Uterus (tissue), 2 donors: ENCODE data around the gene TDRD15.

ENCODE experiments used
- POLR2A ChIP-seq, 2 donors: fragments of 450-650 bp; IDR thresholded peaks; one replicate each; pipeline ENCODE4 v1.6.1; 2016; ENCODE audit warnings: antibody characterized with exemption in 2 of 2, mild to moderate bottlenecking in 1 of 2, moderate library complexity in 1 of 2
- TF ChIP-seq, protein P1 (sequence below), 4 experiments: fragments of 200-600 bp in 2 of 4; fragments of 450-650 bp in 2 of 4; sonication (generic) in 2 of 4; IDR thresholded peaks; one replicate each; pipeline ENCODE4 v1.5.1; 2016 to 2019; ENCODE audit warnings: antibody characterized with exemption in 4 of 4, mild to moderate bottlenecking in 2 of 4, moderate library complexity in 1 of 4

- TF ChIP-seq, protein P1, sequence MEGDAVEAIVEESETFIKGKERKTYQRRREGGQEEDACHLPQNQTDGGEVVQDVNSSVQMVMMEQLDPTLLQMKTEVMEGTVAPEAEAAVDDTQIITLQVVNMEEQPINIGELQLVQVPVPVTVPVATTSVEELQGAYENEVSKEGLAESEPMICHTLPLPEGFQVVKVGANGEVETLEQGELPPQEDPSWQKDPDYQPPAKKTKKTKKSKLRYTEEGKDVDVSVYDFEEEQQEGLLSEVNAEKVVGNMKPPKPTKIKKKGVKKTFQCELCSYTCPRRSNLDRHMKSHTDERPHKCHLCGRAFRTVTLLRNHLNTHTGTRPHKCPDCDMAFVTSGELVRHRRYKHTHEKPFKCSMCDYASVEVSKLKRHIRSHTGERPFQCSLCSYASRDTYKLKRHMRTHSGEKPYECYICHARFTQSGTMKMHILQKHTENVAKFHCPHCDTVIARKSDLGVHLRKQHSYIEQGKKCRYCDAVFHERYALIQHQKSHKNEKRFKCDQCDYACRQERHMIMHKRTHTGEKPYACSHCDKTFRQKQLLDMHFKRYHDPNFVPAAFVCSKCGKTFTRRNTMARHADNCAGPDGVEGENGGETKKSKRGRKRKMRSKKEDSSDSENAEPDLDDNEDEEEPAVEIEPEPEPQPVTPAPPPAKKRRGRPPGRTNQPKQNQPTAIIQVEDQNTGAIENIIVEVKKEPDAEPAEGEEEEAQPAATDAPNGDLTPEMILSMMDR (IDR thresholded peaks at IDR 0.05) = no peak
- TF ChIP-seq POLR2A (IDR thresholded peaks at IDR 0.05) = no peak
Observed at GRCh38 chr2:21096458-21096857, 27.3 kb upstream of the TDRD15 start.
